Epithelial cell of proximal tubule (primary cell): Measurements from ENCODE around the gene POMT1. TPM values are rescaled to one million over a fixed set of nuclear protein-coding genes. Genes with fewer than 3 reads are reported as not detected.
"Not testable (repeated sequence)": the region's sequence is repeated elsewhere in the genome, so short reads cannot be mapped to it uniquely, and the experiment has no call there.

Source experiments
- DNase-seq: peaks from one replicate; pipeline ENCODE4 v3.0.0-alpha.2; 2011; ENCODE audit warnings: low read depth
- H3K4me3 ChIP-seq: 2 replicates; pipeline ENCODE4 v1.5.1; 2011; ENCODE audit warnings: low read depth, mild to moderate bottlenecking, low read length
- CTCF ChIP-seq: conservative IDR thresholded peaks from 2 replicates; pipeline ENCODE4 v1.5.1; 2012; ENCODE audit warnings: low read depth, mild to moderate bottlenecking, low read length
- total RNA-seq: library from RNA; depleted of rRNA; stranded (reverse); fragments of >200 nt; gene quantifications from 2 replicates; pipeline ENCODE4 v1.2.3, GENCODE V29; 2015

POMT1 gene
- total RNA-seq, 1 donor from 2014 or later, result 20.9 TPM

GRCh38 chr9:131543141-131543540 is 40.4 kb downstream of the POMT1 start:
- no peak for TF ChIP-seq CTCF
- DNase-seq, result no peak
- no peak overlapping the region for H3K4me3 ChIP-seq

GRCh38 chr9:131545003-131545785 is 42.5 kb downstream of the POMT1 start, which contains the start of gene PRRT1B:
Gene PRRT1B (plus strand): TSS chr9:131545523. CDS start chr9:131545616, 93 bp downstream.
- H3K4me3 ChIP-seq, result peak within 1 kb of the TSS; percentile 28
- TF ChIP-seq CTCF, result no peak
- peak; percentile 7 for DNase-seq

GRCh38 chr9:131545786-131546335 is 43.1 kb downstream of the POMT1 start:
- no peak for DNase-seq
- TF ChIP-seq CTCF, result no peak
- no peak overlapping the region for H3K4me3 ChIP-seq

GRCh38 chr9:131546336-131547084 is 43.8 kb downstream of the POMT1 start:
- no peak for DNase-seq
- no peak overlapping the region for H3K4me3 ChIP-seq

GRCh38 chr9:131549186-131549585 is 46.5 kb downstream of the POMT1 start:
- H3K4me3 ChIP-seq, result not testable (repeated sequence)

More at GRCh38 chr9:131546336-131547084, 43.8 kb downstream of the POMT1 start:
- no peak for TF ChIP-seq CTCF

GRCh38 chr9:131550465-131550864 is 47.7 kb downstream of the POMT1 start:
- DNase-seq, H3K4me3 ChIP-seq: not testable (repeated sequence)

More at GRCh38 chr9:131549186-131549585, 46.5 kb downstream of the POMT1 start:
- not testable (repeated sequence) for DNase-seq

GRCh38 chr9:131552030-131552429 is 49.3 kb downstream of the POMT1 start:
- TF ChIP-seq CTCF, result no peak
- no peak overlapping the region for H3K4me3 ChIP-seq
- DNase-seq, result no peak
